ENCODE measurements around the gene IL17RC.

The IL17RC gene

GRCh38 chr3:9946112-9947024 is 29.5 kb downstream of the IL17RC start:
- DNase-seq (ENCODE audit: low spot score) = peak; percentile 82

GRCh38 chr3:9947025-9947995 is 30.4 kb downstream of the IL17RC start:
- no peak for DNase-seq (ENCODE audit: low spot score)

GRCh38 chr3:9948586-9948985 is 31.7 kb downstream of the IL17RC start:
- DNase-seq (ENCODE audit: low spot score) = no peak

- DNase-seq (ENCODE audit: low spot score) = no peak
These were observed 32.2 kb downstream of the IL17RC start for GRCh38 chr3:9949115-9949514.

- DNase-seq (ENCODE audit: low spot score) = no peak
These were observed 32.7 kb downstream of the IL17RC start for GRCh38 chr3:9949626-9950025.

GRCh38 chr3:9951126-9951525 is 34.2 kb downstream of the IL17RC start:
- no peak for DNase-seq (ENCODE audit: low spot score)

GRCh38 chr3:9951598-9951961 is 34.7 kb downstream of the IL17RC start:
- no peak for DNase-seq (ENCODE audit: low spot score)

GRCh38 chr3:9951962-9952805 is 35.3 kb downstream of the IL17RC start, which contains the start of gene PRRT3:
TSS of gene PRRT3 (minus strand) at chr3:9952408. CDS start at chr3:9950115, 2,293 bp downstream.
- DNase-seq (ENCODE audit: low spot score) = peak; percentile 49

GRCh38 chr3:9955067-9955502 is 38.2 kb downstream of the IL17RC start:
- DNase-seq (ENCODE audit: low spot score) = no peak

- DNase-seq (ENCODE audit: low spot score) = no peak
These were observed 38.9 kb downstream of the IL17RC start for GRCh38 chr3:9955611-9956352.

- DNase-seq (ENCODE audit: low spot score) = no peak
These were observed 40.3 kb downstream of the IL17RC start for GRCh38 chr3:9957214-9957613.

GRCh38 chr3:9965200-9965875 is 48.4 kb downstream of the IL17RC start:
- DNase-seq (ENCODE audit: low spot score) = no peak

- no peak for DNase-seq (ENCODE audit: low spot score)
These were observed 49.9 kb downstream of the IL17RC start for GRCh38 chr3:9966841-9967240.

- no peak for DNase-seq (ENCODE audit: low spot score)
These were observed 52.7 kb downstream of the IL17RC start for GRCh38 chr3:9969632-9970019.

- DNase-seq (ENCODE audit: low spot score) = no peak
These were observed 53.2 kb downstream of the IL17RC start for GRCh38 chr3:9970020-9970652.

- no peak for DNase-seq (ENCODE audit: low spot score)
These were observed 60.1 kb downstream of the IL17RC start for GRCh38 chr3:9976721-9977709.

GRCh38 chr3:9978710-9979305 is 61.9 kb downstream of the IL17RC start:
- DNase-seq (ENCODE audit: low spot score) = no peak

- DNase-seq (ENCODE audit: low spot score) = no peak
These were observed 63.4 kb downstream of the IL17RC start for GRCh38 chr3:9980251-9980650.

Measured in CD4-positive, alpha-beta T cell treated with Interleukin-2 at 100 ng/mL for 4 hours (primary cell).